Calu3 (cell line): ENCODE measurements around the gene SDC1. TPM values are rescaled to one million over a fixed set of nuclear protein-coding genes. Genes with fewer than 3 reads are reported as not detected.
"Not testable (repeated sequence)": the region's sequence is repeated elsewhere in the genome, so short reads cannot be mapped to it uniquely, and the experiment has no call there.

Experiments used
- BruUV-seq: library from RNA; stranded (reverse); fragments of 400-500 nt; replicated peaks from 2 replicates; lab custom pipeline; 2021; lab: Mats Ljungman, UMichigan
- CTCF ChIA-PET: fragments of 300-600 bp; sonication (Branson Sonifier 250); formaldehyde crosslinking; loops from one replicate; lab custom pipeline; 2022; ENCODE audit warnings: antibody characterized with exemption; lab: Charles Lee
- DNase-seq: peaks from one replicate; pipeline ENCODE4 v3.0.0; 2022
- H3K27ac Mint-ChIP-seq: one replicate; pipeline ENCODE4 v1.8.0; 2022; ENCODE audit warnings: mixed read lengths; ENCODE audit not compliant: unreplicated experiment
- H3K27me3 Mint-ChIP-seq: one replicate; pipeline ENCODE4 v1.8.0; 2022; ENCODE audit warnings: mixed read lengths; ENCODE audit not compliant: unreplicated experiment
- H3K36me3 Mint-ChIP-seq: one replicate; pipeline ENCODE4 v1.8.0; 2022; ENCODE audit warnings: mild to moderate bottlenecking, moderate library complexity, mixed read lengths; ENCODE audit not compliant: insufficient read depth, unreplicated experiment
- H3K4me1 Mint-ChIP-seq: one replicate; pipeline ENCODE4 v1.8.0; 2022; ENCODE audit warnings: mild to moderate bottlenecking, low read depth, mixed read lengths; ENCODE audit not compliant: unreplicated experiment
- H3K4me3 Mint-ChIP-seq: one replicate; pipeline ENCODE4 v1.8.0; 2022; ENCODE audit warnings: mild to moderate bottlenecking, low read depth, moderate library complexity, mixed read lengths; ENCODE audit not compliant: unreplicated experiment
- H3K9me3 Mint-ChIP-seq: one replicate; pipeline ENCODE4 v1.8.0; 2022; ENCODE audit warnings: low read depth, mixed read lengths; ENCODE audit not compliant: unreplicated experiment
- intact Hi-C: fragments of 100-400 bp; cut with micrococcal nuclease; formaldehyde crosslinking; loops from one replicate; pipeline ENCODE4 v1.10.0; 2022; ENCODE audit not compliant: unreplicated experiment
- total RNA-seq: library from RNA; stranded (reverse); gene quantifications from 2 replicates; pipeline ENCODE4 v1.2.3, GENCODE V29; 2022
- TF ChIP-seq, protein P1 (sequence below): fragments of 200-600 bp; IDR thresholded peaks from one replicate; pipeline ENCODE4 v1.8.0; 2022; ENCODE audit warnings: antibody characterized with exemption; ENCODE audit not compliant: unreplicated experiment

Gene SDC1
- total RNA-seq, 1 experiment from 2014 or later: 118 TPM

DNA sequence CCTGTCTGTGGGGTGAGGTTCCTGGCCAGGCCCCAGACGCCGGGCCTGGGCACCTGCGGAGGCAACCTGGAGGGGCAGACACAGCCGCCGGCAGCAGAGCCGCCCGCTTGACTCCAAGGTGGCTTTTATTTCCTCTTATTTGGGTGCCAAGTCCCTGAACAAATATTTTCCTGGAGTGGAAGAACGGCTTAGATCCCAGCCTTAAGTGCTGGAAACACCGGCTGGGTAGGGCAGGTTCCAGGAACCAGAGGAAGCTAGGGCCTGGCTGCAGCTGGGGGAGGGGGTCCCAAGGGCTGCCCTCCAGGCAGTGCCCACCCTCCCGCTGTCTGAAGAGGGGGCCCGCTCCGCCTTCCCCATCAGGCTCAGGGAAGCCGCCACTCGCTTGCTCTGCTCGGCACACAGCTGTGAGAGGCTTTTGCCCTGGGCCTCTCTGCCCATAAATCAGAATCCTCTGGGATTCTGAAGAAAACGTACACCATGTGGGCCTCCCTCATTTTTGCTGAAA is 28.2 kb downstream of the SDC1 start:
- no peaks in the 10 kb centered on the region for H3K27me3 Mint-ChIP-seq
- H3K4me1 Mint-ChIP-seq: peaks cover 43% of the 10 kb centered on the region
- H3K4me3 Mint-ChIP-seq: peak overlapping the region; percentile 33
- intact Hi-C loops: no loop called here
- CTCF ChIA-PET: interaction anchor here (1.4 kb wide), 1 partner anchor 29 kb away, joined by 5 read pairs; the partner anchor contains the start of gene SDC1
- H3K36me3 Mint-ChIP-seq: peaks cover 21% of the 10 kb centered on the region
- DNase-seq: no peak
- TF ChIP-seq, protein P1, sequence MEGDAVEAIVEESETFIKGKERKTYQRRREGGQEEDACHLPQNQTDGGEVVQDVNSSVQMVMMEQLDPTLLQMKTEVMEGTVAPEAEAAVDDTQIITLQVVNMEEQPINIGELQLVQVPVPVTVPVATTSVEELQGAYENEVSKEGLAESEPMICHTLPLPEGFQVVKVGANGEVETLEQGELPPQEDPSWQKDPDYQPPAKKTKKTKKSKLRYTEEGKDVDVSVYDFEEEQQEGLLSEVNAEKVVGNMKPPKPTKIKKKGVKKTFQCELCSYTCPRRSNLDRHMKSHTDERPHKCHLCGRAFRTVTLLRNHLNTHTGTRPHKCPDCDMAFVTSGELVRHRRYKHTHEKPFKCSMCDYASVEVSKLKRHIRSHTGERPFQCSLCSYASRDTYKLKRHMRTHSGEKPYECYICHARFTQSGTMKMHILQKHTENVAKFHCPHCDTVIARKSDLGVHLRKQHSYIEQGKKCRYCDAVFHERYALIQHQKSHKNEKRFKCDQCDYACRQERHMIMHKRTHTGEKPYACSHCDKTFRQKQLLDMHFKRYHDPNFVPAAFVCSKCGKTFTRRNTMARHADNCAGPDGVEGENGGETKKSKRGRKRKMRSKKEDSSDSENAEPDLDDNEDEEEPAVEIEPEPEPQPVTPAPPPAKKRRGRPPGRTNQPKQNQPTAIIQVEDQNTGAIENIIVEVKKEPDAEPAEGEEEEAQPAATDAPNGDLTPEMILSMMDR: no peak
- BruUV-seq: no TSS peak
- H3K27ac Mint-ChIP-seq: peak overlapping the region; percentile 48
- no peaks in the 10 kb centered on the region for H3K9me3 Mint-ChIP-seq

DNA sequence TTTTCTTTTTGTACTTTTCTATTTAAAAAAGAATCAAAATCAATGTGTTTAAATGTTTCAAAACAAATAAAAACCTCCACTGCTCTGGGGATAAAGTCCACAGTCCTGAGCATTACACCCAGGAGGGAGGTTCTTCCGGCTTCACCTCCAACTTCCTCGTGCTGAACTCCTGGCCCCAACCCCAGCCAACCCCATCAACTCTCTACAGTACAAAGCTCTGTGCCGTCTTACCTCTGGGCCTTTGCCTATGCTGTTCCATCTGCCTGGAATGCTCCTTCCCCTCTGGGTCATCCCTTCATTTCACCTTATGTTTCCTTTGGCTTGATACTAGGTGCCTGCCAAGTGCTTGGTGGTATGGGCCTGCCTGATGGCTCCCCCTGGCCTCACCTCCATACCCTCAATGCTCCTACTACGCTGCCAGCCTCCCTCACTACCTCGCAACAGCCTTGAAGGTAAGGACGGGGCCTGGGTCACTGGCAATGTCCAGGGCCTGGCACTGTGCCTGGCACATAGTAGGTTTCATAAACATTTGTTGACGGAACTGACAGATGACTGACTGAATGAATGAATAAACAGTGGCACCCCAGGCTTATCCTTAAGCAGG is 28.8 kb downstream of the SDC1 start:
- CTCF ChIA-PET: no interaction called here
- Mint-ChIP-seq H3K27ac (peak overlapping the region; percentile 48), H3K36me3 (peaks cover 18% of the 10 kb centered on the region), H3K27me3 (no peaks in the 10 kb centered on the region), H3K4me3 (peak overlapping the region; percentile 33), H3K4me1 (peaks cover 43% of the 10 kb centered on the region), H3K9me3 (no peaks in the 10 kb centered on the region)
- TF ChIP-seq, protein P1: no peak
- peak; percentile 38 for DNase-seq
- no TSS peak for BruUV-seq
- intact Hi-C loops: no loop called here

DNA sequence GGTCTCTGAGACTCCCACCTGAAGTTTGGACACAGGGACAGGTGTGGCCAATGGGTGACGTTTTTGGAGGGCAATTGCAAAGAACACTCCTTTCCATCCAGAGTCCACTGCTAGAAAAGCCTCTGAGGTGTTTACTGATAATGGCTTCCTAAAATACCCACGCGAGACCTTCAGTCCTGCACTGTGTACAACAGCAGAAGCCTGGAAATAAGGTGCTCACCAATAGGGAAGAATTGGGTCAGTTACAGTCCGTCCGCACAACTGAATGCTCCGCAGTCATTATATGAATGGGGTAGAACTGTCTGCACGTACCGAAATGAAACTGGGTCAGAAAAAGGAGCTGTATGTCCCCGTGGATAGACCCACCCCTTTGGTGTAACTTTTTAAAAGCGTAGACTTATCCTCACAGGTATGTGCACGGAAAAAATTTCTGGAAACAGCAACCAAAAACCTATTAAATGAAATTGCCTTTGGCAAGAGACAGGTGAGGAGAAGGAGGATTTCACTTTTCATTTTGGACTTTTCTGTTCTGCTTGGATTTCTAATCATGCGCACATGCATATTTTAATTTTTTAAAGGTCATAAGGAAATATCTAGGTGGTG is 29.4 kb downstream of the SDC1 start:
- no peak overlapping the region for H3K4me3 Mint-ChIP-seq
- CTCF ChIA-PET: no interaction called here
- peaks cover 43% of the 10 kb centered on the region for H3K4me1 Mint-ChIP-seq
- no peaks in the 10 kb centered on the region for H3K9me3 Mint-ChIP-seq
- peaks cover 12% of the 10 kb centered on the region for H3K36me3 Mint-ChIP-seq
- intact Hi-C loops: no loop called here
- no TSS peak for BruUV-seq
- TF ChIP-seq, protein P1: no peak
- H3K27me3 Mint-ChIP-seq: no peaks in the 10 kb centered on the region
- H3K27ac Mint-ChIP-seq: no peak overlapping the region
- DNase-seq: no peak

DNA sequence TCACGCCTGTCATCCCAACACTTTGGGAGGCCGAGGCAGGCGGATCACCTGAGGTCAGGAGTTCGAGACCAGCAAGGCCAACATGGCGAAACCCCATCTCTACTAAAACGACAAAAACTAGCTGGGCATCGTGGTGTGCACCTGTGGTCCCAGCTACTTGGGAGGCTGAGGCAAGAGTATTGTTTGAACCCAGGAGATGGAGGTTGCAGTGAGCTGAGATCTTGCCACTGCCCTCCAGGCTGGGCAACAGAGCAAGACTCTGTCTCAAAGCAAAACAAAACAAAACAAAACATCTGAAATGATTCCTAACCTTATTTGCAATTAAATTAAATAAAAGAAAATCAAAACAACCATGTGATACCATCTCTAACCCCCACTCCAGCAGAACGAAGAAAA is 29.9 kb downstream of the SDC1 start:
- BruUV-seq, H3K36me3 Mint-ChIP-seq, H3K27me3 Mint-ChIP-seq, intact Hi-C loops, H3K4me3 Mint-ChIP-seq, CTCF ChIA-PET, H3K27ac Mint-ChIP-seq, H3K9me3 Mint-ChIP-seq, DNase-seq: not testable (repeated sequence)
- H3K4me1 Mint-ChIP-seq: peaks cover 43% of the 10 kb centered on the region
